ENCODE data around the gene IFNA17. TPM values are rescaled to one million over a fixed set of nuclear protein-coding genes. Genes with fewer than 3 reads are reported as not detected.

Gene IFNA17
- total RNA-seq (not detected), polyA plus RNA-seq (not detected)

DNA sequence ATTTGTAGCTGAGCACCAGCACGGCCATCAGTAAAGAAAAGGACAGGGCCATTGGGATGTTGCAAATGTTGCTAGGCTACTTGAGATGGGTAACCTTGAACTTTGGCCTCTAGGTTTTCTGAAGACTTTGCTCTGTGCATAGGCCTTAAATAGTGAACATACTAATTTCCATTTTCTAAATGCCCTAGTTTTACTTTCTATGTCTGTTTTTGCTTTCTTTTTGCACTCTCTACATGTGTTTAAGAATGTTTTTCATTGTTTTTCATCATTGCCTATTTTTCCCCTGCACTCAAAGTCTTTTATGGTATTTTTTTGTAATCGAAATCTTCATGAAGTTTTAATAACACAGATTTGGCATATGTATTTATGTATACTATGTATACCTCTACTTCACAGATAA, at the start of gene IFNA17:
Gene IFNA17 (minus strand): TSS at position 101 of the 400 bp plus-strand sequence. CDS start 49 bp downstream, at position 52.
- DNase-seq (ENCODE audit: low spot score) = no peak
- H3K4me3 ChIP-seq (ENCODE audit: low read depth in 1 of 3, low read length in 3 of 3) = no peak within 1 kb of the TSS
- no peaks in the 10 kb centered on the region for H3K36me3 ChIP-seq (ENCODE audit: control insufficient read depth in 4 of 4, insufficient read depth in 3 of 4, low read depth in 1 of 4, low read length in 3 of 4)
- no peaks in the 10 kb centered on the region for H3K9me3 ChIP-seq (ENCODE audit: control insufficient read depth in 4 of 4, low read length in 3 of 4)
- 85% methylated on average over 2 of the region's 2 CpGs for WGBS
- H3K27ac ChIP-seq (ENCODE audit: low read depth in 1 of 2, low read length in 2 of 2) = no peak within 1 kb of the TSS
- TF ChIP-seq HNF4G (IDR thresholded peaks at IDR 0.05) (no peak), FOXA1 (IDR thresholded peaks at IDR 0.05) (no peak), JUND (IDR thresholded peaks at IDR 0.05) (no peak), HNF4A (conservative IDR thresholded peaks at IDR 0.05) (no peak), TAF1 (conservative IDR thresholded peaks at IDR 0.05) (no peak), NR2F2 (IDR thresholded peaks at IDR 0.05) (no peak), EGR1 (IDR thresholded peaks at IDR 0.05; ENCODE audit: low read depth in 2 of 2) (no peak), MAX (IDR thresholded peaks at IDR 0.05) (no peak), GABPA (IDR thresholded peaks at IDR 0.05 in 1 of 2, conservative IDR thresholded peaks at IDR 0.05 in 1 of 2) (no peak), ZBTB33 (IDR thresholded peaks at IDR 0.05) (no peak)
- TF ChIP-seq, protein P1, sequence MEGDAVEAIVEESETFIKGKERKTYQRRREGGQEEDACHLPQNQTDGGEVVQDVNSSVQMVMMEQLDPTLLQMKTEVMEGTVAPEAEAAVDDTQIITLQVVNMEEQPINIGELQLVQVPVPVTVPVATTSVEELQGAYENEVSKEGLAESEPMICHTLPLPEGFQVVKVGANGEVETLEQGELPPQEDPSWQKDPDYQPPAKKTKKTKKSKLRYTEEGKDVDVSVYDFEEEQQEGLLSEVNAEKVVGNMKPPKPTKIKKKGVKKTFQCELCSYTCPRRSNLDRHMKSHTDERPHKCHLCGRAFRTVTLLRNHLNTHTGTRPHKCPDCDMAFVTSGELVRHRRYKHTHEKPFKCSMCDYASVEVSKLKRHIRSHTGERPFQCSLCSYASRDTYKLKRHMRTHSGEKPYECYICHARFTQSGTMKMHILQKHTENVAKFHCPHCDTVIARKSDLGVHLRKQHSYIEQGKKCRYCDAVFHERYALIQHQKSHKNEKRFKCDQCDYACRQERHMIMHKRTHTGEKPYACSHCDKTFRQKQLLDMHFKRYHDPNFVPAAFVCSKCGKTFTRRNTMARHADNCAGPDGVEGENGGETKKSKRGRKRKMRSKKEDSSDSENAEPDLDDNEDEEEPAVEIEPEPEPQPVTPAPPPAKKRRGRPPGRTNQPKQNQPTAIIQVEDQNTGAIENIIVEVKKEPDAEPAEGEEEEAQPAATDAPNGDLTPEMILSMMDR (IDR thresholded peaks at IDR 0.05; ENCODE audit: low read depth, low read length, missing input control) = no peak
- TF ChIP-seq, protein P2, sequence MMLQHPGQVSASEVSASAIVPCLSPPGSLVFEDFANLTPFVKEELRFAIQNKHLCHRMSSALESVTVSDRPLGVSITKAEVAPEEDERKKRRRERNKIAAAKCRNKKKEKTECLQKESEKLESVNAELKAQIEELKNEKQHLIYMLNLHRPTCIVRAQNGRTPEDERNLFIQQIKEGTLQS (IDR thresholded peaks at IDR 0.05) = no peak
- peaks cover 0 to 2% (median 0%) of the 10 kb centered on the region in 4 donors for H3K27me3 ChIP-seq (ENCODE audit: control insufficient read depth in 4 of 4, insufficient read depth in 4 of 4, low read length in 3 of 4)
- no peak within 1 kb of the TSS for H3K9ac ChIP-seq (ENCODE audit: low read depth in 1 of 2, low read length in 2 of 2)
- no peaks in the 10 kb centered on the region for H3K4me1 ChIP-seq (ENCODE audit: control insufficient read depth in 4 of 4, insufficient read depth in 4 of 4, low read length in 3 of 4)

DNA sequence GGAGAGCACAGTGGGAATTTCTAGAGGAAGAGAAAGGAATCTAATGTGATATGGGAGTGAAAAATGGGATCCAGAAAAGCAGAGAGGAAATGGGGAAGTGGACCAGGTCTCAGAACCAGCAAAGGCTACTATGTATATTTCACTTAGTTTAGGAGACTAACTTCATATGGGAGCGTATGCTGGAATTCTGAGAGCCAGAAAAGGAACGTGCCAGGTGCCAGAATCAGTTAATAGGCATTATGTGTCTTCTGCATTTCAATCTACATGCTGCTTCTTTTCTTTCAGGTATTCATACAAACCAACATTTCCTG, 40.3 kb upstream of the IFNA17 start:
- no peaks in the 10 kb centered on the region for H3K4me1 ChIP-seq (ENCODE audit: control insufficient read depth in 4 of 4, insufficient read depth in 4 of 4, low read length in 3 of 4)
- TF ChIP-seq RAD21 (IDR thresholded peaks at IDR 0.05) (no peak), RXRA (IDR thresholded peaks at IDR 0.05) (no peak), FOXA2 (IDR thresholded peaks at IDR 0.05) (no peak), TAF1 (conservative IDR thresholded peaks at IDR 0.05) (no peak), YY1 (IDR thresholded peaks at IDR 0.05) (no peak), ZBTB33 (IDR thresholded peaks at IDR 0.05) (no peak), MAX (IDR thresholded peaks at IDR 0.05) (no peak), JUND (IDR thresholded peaks at IDR 0.05) (no peak), FOXA1 (IDR thresholded peaks at IDR 0.05) (no peak)
- TF ChIP-seq, protein P3, sequence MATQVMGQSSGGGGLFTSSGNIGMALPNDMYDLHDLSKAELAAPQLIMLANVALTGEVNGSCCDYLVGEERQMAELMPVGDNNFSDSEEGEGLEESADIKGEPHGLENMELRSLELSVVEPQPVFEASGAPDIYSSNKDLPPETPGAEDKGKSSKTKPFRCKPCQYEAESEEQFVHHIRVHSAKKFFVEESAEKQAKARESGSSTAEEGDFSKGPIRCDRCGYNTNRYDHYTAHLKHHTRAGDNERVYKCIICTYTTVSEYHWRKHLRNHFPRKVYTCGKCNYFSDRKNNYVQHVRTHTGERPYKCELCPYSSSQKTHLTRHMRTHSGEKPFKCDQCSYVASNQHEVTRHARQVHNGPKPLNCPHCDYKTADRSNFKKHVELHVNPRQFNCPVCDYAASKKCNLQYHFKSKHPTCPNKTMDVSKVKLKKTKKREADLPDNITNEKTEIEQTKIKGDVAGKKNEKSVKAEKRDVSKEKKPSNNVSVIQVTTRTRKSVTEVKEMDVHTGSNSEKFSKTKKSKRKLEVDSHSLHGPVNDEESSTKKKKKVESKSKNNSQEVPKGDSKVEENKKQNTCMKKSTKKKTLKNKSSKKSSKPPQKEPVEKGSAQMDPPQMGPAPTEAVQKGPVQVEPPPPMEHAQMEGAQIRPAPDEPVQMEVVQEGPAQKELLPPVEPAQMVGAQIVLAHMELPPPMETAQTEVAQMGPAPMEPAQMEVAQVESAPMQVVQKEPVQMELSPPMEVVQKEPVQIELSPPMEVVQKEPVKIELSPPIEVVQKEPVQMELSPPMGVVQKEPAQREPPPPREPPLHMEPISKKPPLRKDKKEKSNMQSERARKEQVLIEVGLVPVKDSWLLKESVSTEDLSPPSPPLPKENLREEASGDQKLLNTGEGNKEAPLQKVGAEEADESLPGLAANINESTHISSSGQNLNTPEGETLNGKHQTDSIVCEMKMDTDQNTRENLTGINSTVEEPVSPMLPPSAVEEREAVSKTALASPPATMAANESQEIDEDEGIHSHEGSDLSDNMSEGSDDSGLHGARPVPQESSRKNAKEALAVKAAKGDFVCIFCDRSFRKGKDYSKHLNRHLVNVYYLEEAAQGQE (IDR thresholded peaks at IDR 0.05) = no peak
- TF ChIP-seq, protein P1 (IDR thresholded peaks at IDR 0.05; ENCODE audit: low read depth, low read length, missing input control) = no peak
- TF ChIP-seq, protein P2 (IDR thresholded peaks at IDR 0.05) = no peak
- H3K9ac ChIP-seq (ENCODE audit: low read depth in 1 of 2, low read length in 2 of 2) = no peak overlapping the region
- no peaks in the 10 kb centered on the region for H3K9me3 ChIP-seq (ENCODE audit: control insufficient read depth in 4 of 4, low read length in 3 of 4)
- no peak overlapping the region for H3K27ac ChIP-seq (ENCODE audit: low read depth in 1 of 2, low read length in 2 of 2)
- no peaks in the 10 kb centered on the region for H3K36me3 ChIP-seq (ENCODE audit: control insufficient read depth in 4 of 4, insufficient read depth in 3 of 4, low read depth in 1 of 4, low read length in 3 of 4)
- 42% methylated on average over 2 of the region's 2 CpGs for WGBS
- H3K4me3 ChIP-seq (ENCODE audit: low read depth in 1 of 3, low read length in 3 of 3) = no peak overlapping the region
- H3K27me3 ChIP-seq (ENCODE audit: control insufficient read depth in 4 of 4, insufficient read depth in 4 of 4, low read length in 3 of 4) = peaks cover 0 to 7% (median 0%) of the 10 kb centered on the region in 4 donors
- DNase-seq (ENCODE audit: low spot score) = no peak

Data from liver (tissue), 9 donors.